GM21528 (cell line): ENCODE data around the gene DNAJC4.

ENCODE experiments used
- ATAC-seq: cut with Tn5 transposase; IDR thresholded peaks from one replicate; pipeline ENCODE4 v1.9.1; 2021; ENCODE audit warnings: mild to moderate bottlenecking, moderate library complexity; ENCODE audit not compliant: unreplicated experiment, low FRiP score

DNAJC4 gene

DNA sequence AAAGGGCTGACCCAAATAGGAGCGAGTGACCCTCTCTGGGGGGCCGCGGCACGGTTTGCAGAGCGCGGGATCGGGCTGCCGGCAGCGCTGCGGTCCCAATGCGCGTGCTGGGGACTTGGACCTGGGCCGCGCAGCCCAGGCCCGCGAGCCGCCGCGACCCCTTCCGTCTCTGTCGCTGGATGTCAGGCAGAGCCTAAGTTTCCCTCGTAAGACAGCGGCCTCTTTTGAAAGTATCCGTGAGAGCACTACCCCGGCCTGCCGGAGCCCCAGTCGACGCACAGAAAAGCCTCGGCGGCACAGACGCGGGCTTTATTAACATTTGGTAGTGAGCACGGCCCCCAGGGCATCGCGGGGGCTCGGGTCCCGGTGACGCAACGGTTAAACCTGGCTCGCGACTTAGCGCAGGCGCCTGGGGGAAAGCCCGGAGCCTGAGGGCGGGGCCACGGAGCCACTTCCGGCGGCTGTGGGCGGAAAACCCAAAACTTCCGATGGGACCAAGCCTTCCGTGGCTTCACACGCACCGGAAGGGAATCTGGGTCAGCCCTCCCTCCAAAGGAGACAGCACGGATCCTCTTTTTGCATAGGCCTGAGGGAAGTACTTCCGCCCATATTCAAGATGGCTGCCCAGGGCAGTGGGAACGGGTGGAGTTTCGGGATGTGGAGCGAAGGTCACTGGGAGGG, 39.3 kb downstream of the DNAJC4 start:
- ATAC-seq = peak; percentile 61

- ATAC-seq = no peak
Measured at GRCh38 chr11:64275031-64275800, 44.9 kb downstream of the DNAJC4 start.

GRCh38 chr11:64275841-64276240, 45.5 kb downstream of the DNAJC4 start:
- ATAC-seq = no peak

- ATAC-seq = no peak
Measured at GRCh38 chr11:64276653-64277431, 46.5 kb downstream of the DNAJC4 start.

- ATAC-seq = no peak
Measured at GRCh38 chr11:64278576-64279190, 48.3 kb downstream of the DNAJC4 start.

- ATAC-seq = no peak
Measured at GRCh38 chr11:64281957-64282770, 51.8 kb downstream of the DNAJC4 start.

GRCh38 chr11:64283092-64283491, 52.7 kb downstream of the DNAJC4 start:
- no peak for ATAC-seq
